Keratinocyte (primary cell): ENCODE data around the gene GPRC5B. TPM values are rescaled to one million over a fixed set of nuclear protein-coding genes. Genes with fewer than 3 reads are reported as not detected.

Experiments
- DNase-seq: peaks from one replicate; pipeline ENCODE4 v3.0.0-alpha.2; 2011; ENCODE audit warnings: low read depth, missing footprints, low spot score
- FAIRE-seq: peaks from 2 replicates; lab custom pipeline; 2011; peaks lifted over from hg19 to GRCh38; lab: Jason Lieb, UNC
- H2AFZ ChIP-seq: 2 replicates; pipeline ENCODE4 v1.6.0; 2012; ENCODE audit warnings: low read length, control low read depth, inconsistent platforms; ENCODE audit not compliant: control insufficient read depth
- H3K27ac ChIP-seq: 2 replicates; pipeline ENCODE4 v1.5.1; 2011; ENCODE audit warnings: low read length; ENCODE audit not compliant: control insufficient read depth, insufficient read depth
- H3K27me3 ChIP-seq: 3 replicates; pipeline ENCODE4 v1.6.0; 2011; ENCODE audit warnings: low read length; ENCODE audit not compliant: control insufficient read depth, insufficient read depth; ENCODE audit errors: extremely low read depth
- H3K36me3 ChIP-seq, 2 experiments: 2 replicates in 1 of 2; 3 replicates in 1 of 2; pipeline ENCODE4 v1.5.1; 2011; ENCODE audit warnings: low read length in 2 of 2, mild to moderate bottlenecking in 1 of 2; ENCODE audit not compliant: control insufficient read depth in 2 of 2, insufficient read depth in 2 of 2; ENCODE audit errors: extremely low read depth in 1 of 2
- H3K4me1 ChIP-seq: 3 replicates; pipeline ENCODE4 v1.5.1; 2011; ENCODE audit warnings: low read length; ENCODE audit not compliant: control insufficient read depth, insufficient read depth; ENCODE audit errors: extremely low read depth
- H3K4me2 ChIP-seq: 3 replicates; pipeline ENCODE4 v1.6.0; 2011; ENCODE audit warnings: low read depth, low read length; ENCODE audit not compliant: control insufficient read depth, insufficient read depth; ENCODE audit errors: extremely low read depth
- H3K4me3 ChIP-seq, 3 experiments: fragments of 200-600 bp in 1 of 3; sonication (generic) in 1 of 3; 2 replicates in 2 of 3; 3 replicates in 1 of 3; pipeline ENCODE4 v1.5.1; 2011 to 2016; ENCODE audit warnings: low read length in 3 of 3, mild to moderate bottlenecking in 3 of 3, control low read depth in 2 of 3, inconsistent platforms in 1 of 3, low read depth in 1 of 3, mixed read lengths in 1 of 3, mixed run types in 1 of 3, moderate library complexity in 1 of 3; ENCODE audit not compliant: control insufficient read depth in 2 of 3, insufficient read depth in 2 of 3; ENCODE audit errors: extremely low read depth in 1 of 3
- H3K79me2 ChIP-seq: 2 replicates; pipeline ENCODE4 v1.6.0; 2012; ENCODE audit warnings: low read length; ENCODE audit not compliant: control insufficient read depth, insufficient read depth
- H3K9ac ChIP-seq: 3 replicates; pipeline ENCODE4 v1.6.0; 2011; ENCODE audit warnings: low read length; ENCODE audit not compliant: control insufficient read depth, insufficient read depth; ENCODE audit errors: extremely low read depth
- H3K9me1 ChIP-seq: 3 replicates; pipeline ENCODE4 v1.6.0; 2011; ENCODE audit warnings: low read length; ENCODE audit not compliant: control insufficient read depth, insufficient read depth; ENCODE audit errors: extremely low read depth
- H3K9me3 ChIP-seq: 2 replicates; pipeline ENCODE4 v1.5.1; 2012; ENCODE audit warnings: low read depth, low read length; ENCODE audit not compliant: control insufficient read depth
- H4K20me1 ChIP-seq: 3 replicates; pipeline ENCODE4 v1.6.0; 2011; ENCODE audit warnings: low read length; ENCODE audit not compliant: control insufficient read depth, insufficient read depth; ENCODE audit errors: extremely low read depth
- EZH2 ChIP-seq: IDR thresholded peaks from one replicate; pipeline ENCODE4 v1.6.1; 2012; ENCODE audit warnings: inconsistent platforms, mild to moderate bottlenecking, low read length, moderate library complexity
- dilution Hi-C: fragments of 300-500 bp; cut with MboI; formaldehyde crosslinking; loops from one replicate; pipeline ENCODE4 v1.7.0; 2020; ENCODE audit warnings: low sequenced_read_pairs; ENCODE audit not compliant: extremely low pct_ligation_motif_present
- polyA plus RNA-seq, 5 experiments: library from polyadenylated mRNA; depleted of rRNA in 3 of 5; stranded (reverse) in 3 of 5; stranded (forward) in 1 of 5; unstranded in 1 of 5; fragments of >200 nt; gene quantifications; 1 replicate in 1 of 5; 2 replicates in 3 of 5; 3 replicates in 1 of 5; pipeline versions ENCODE4 v1.2.1 to v1.2.3, GENCODE V29; 2011 to 2012; ENCODE audit warnings: missing spikeins in 2 of 5, low read depth in 1 of 5, low replicate concordance in 1 of 5
- TF ChIP-seq, protein P1 (sequence below), 3 experiments: IDR thresholded peaks in 1 of 3; conservative IDR thresholded peaks in 1 of 3; optimal IDR thresholded peaks in 1 of 3; 2 replicates in 2 of 3; 3 replicates in 1 of 3; pipeline versions ENCODE3 to v1.5.1; 2011; ENCODE audit warnings: low read length in 3 of 3, mild to moderate bottlenecking in 3 of 3, moderate library complexity in 2 of 3, control low read depth in 1 of 3, inconsistent platforms in 1 of 3; ENCODE audit not compliant: insufficient read depth in 2 of 3; ENCODE audit errors: extremely low read depth in 1 of 3

Gene GPRC5B
- polyA plus RNA-seq, 1 donor (not counting 4 experiments of a cell fraction or from before 2014, with no cell fraction given): 0.03 TPM

DNA sequence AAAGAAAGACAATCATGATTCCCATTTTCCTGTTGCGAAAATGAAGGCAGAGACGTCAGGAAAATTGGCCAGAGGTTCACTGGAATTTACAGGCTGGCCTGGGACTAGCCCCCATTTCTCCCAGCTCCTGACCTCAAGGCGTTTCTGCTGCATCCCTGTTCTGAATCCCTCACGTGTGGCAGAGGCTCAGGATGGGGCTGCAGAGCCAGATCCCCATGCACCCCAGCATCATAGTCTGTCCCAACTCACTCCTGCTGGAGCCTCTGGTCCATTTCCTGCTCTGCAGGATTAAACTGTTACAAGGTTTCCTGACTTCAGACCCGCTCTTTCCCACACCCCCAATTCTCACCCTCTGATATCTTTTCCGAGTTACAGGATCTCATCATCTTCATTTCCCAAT, 2.9 kb downstream of the GPRC5B start:
- H3K9ac ChIP-seq: no peak overlapping the region
- TF ChIP-seq, protein P1, sequence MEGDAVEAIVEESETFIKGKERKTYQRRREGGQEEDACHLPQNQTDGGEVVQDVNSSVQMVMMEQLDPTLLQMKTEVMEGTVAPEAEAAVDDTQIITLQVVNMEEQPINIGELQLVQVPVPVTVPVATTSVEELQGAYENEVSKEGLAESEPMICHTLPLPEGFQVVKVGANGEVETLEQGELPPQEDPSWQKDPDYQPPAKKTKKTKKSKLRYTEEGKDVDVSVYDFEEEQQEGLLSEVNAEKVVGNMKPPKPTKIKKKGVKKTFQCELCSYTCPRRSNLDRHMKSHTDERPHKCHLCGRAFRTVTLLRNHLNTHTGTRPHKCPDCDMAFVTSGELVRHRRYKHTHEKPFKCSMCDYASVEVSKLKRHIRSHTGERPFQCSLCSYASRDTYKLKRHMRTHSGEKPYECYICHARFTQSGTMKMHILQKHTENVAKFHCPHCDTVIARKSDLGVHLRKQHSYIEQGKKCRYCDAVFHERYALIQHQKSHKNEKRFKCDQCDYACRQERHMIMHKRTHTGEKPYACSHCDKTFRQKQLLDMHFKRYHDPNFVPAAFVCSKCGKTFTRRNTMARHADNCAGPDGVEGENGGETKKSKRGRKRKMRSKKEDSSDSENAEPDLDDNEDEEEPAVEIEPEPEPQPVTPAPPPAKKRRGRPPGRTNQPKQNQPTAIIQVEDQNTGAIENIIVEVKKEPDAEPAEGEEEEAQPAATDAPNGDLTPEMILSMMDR (optimal IDR thresholded peaks at IDR 0.05 in 1 of 3, IDR thresholded peaks at IDR 0.05 in 1 of 3, conservative IDR thresholded peaks at IDR 0.05 in 1 of 3; ENCODE audit: extremely low read depth in 1 of 3, insufficient read depth in 2 of 3, low read length in 3 of 3): no peak
- no peak for TF ChIP-seq EZH2
- H3K9me1 ChIP-seq: no peaks in the 10 kb centered on the region
- H2AFZ ChIP-seq: no peak overlapping the region
- H3K79me2 ChIP-seq: no peaks in the 10 kb centered on the region
- no peak for FAIRE-seq
- H3K27ac ChIP-seq: no peak overlapping the region
- no peaks in the 10 kb centered on the region for H4K20me1 ChIP-seq
- dilution Hi-C loops: loop anchor here (10.0 kb wide), 1 partner anchor 267 kb away; no protein-coding TSS in a partner anchor
- no peak for DNase-seq
- H3K36me3 ChIP-seq: no peaks in the 10 kb centered on the region
- no peaks in the 10 kb centered on the region for H3K9me3 ChIP-seq
- no peak overlapping the region for H3K4me3 ChIP-seq
- H3K27me3 ChIP-seq: peaks cover 36% of the 10 kb centered on the region
- peaks cover 19% of the 10 kb centered on the region for H3K4me1 ChIP-seq
- H3K4me2 ChIP-seq: no peak overlapping the region

DNA sequence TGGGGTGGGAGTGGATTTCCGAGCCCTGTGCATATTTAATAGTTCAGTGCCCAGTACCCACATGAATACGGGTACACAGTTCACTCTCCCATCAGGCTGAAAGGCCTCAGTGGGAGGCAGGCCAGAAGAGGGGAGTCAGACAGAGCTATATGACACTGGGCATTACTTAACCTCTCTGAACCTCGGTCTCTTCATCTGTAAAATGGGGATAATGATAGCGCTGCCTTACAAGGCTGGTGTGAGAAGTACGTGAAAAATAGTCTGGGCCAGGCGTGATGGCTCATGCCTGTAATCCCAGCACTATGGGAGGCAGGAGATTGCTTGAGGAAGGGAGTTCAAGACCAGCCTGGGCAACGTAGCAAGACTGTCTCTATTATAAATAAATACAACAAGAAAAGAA, 3.6 kb downstream of the GPRC5B start:
- H3K9me3 ChIP-seq: no peaks in the 10 kb centered on the region
- FAIRE-seq (no peak), DNase-seq (no peak)
- H2AFZ ChIP-seq: no peak overlapping the region
- H3K4me3 ChIP-seq: no peak overlapping the region
- no peak for TF ChIP-seq EZH2
- TF ChIP-seq, protein P1 (optimal IDR thresholded peaks at IDR 0.05 in 1 of 3, IDR thresholded peaks at IDR 0.05 in 1 of 3, conservative IDR thresholded peaks at IDR 0.05 in 1 of 3; ENCODE audit: extremely low read depth in 1 of 3, insufficient read depth in 2 of 3, low read length in 3 of 3): no peak
- no peak overlapping the region for H3K4me2 ChIP-seq
- H3K9me1 ChIP-seq: no peaks in the 10 kb centered on the region
- H3K36me3 ChIP-seq: no peaks in the 10 kb centered on the region
- H3K9ac ChIP-seq: no peak overlapping the region
- peaks cover 36% of the 10 kb centered on the region for H3K27me3 ChIP-seq
- H3K4me1 ChIP-seq: peaks cover 18% of the 10 kb centered on the region
- no peak overlapping the region for H3K27ac ChIP-seq
- no peaks in the 10 kb centered on the region for H4K20me1 ChIP-seq
- dilution Hi-C loops: loop anchor here (10.0 kb wide), 1 partner anchor 266 kb away; no protein-coding TSS in a partner anchor
- no peaks in the 10 kb centered on the region for H3K79me2 ChIP-seq
